OCI-LY7 (cell line): ENCODE data around the gene GAS6. TPM values are rescaled to one million over a fixed set of nuclear protein-coding genes. Genes with fewer than 3 reads are reported as not detected.

Experiments used
- BruUV-seq: library from RNA; stranded (reverse); fragments of 400-500 nt; replicated peaks from 2 replicates; lab custom pipeline; 2021; lab: Mats Ljungman, UMichigan
- CTCF ChIA-PET: fragments of 300-600 bp; sonication (Branson Sonifier 250); formaldehyde crosslinking; loops from one replicate; lab custom pipeline; 2022; ENCODE audit warnings: antibody characterized with exemption; ENCODE audit not compliant: unreplicated experiment; lab: Charles Lee
- POLR2A ChIA-PET: fragments of 300-600 bp; sonication (Branson Sonifier 250); formaldehyde crosslinking; loops from one replicate; lab custom pipeline; 2022; ENCODE audit warnings: antibody characterized with exemption; lab: Charles Lee
- DNase-seq: peaks from one replicate; pipeline ENCODE4 v3.0.0-alpha.2; 2015; ENCODE audit warnings: low spot score
- H2AFZ ChIP-seq: fragments of 200-600 bp; sonication (generic), shearing (Covaris generic); 2 replicates; pipeline ENCODE4 v1.6.1; 2014; ENCODE audit warnings: mild to moderate bottlenecking, antibody characterized with exemption, low read length, moderate library complexity
- H3K27ac ChIP-seq: fragments of 200-600 bp; sonication (generic); 2 replicates; pipeline ENCODE4 v1.5.1; 2014; ENCODE audit warnings: mixed run types, low read depth, mild to moderate bottlenecking, moderate library complexity, low read length, inconsistent platforms; ENCODE audit not compliant: poor library complexity, severe bottlenecking
- H3K36me3 ChIP-seq: fragments of 200-600 bp; sonication (generic); 2 replicates; pipeline ENCODE4 v1.6.1; 2014; ENCODE audit warnings: mild to moderate bottlenecking, antibody characterized with exemption, low read length, moderate library complexity, mixed read lengths; ENCODE audit not compliant: insufficient read depth
- H3K4me1 ChIP-seq: fragments of 200-600 bp; sonication (generic); 2 replicates; pipeline ENCODE4 v1.5.1; 2014; ENCODE audit warnings: mild to moderate bottlenecking, low read length; ENCODE audit not compliant: insufficient read depth, poor library complexity, severe bottlenecking
- H3K4me2 ChIP-seq: fragments of 200-600 bp; sonication (generic); 2 replicates; pipeline ENCODE4 v1.6.1; 2014; ENCODE audit warnings: mild to moderate bottlenecking, low read length
- H3K4me3 ChIP-seq: fragments of 200-600 bp; sonication (generic); 2 replicates; pipeline ENCODE4 v1.5.1; 2014; ENCODE audit warnings: mild to moderate bottlenecking, low read depth, low read length; ENCODE audit not compliant: poor library complexity, severe bottlenecking
- H3K79me2 ChIP-seq: fragments of 200-600 bp; sonication (generic); 2 replicates; pipeline ENCODE4 v1.6.1; 2016; ENCODE audit warnings: low read depth, mild to moderate bottlenecking, low read length, moderate library complexity, mixed read lengths; ENCODE audit not compliant: insufficient read depth
- H3K9me2 ChIP-seq: fragments of 200-600 bp; sonication (generic); 2 replicates; pipeline ENCODE4 v1.6.1; 2016; ENCODE audit warnings: mild to moderate bottlenecking, low read length, mixed read lengths; ENCODE audit not compliant: insufficient read depth
- H3K9me3 ChIP-seq: fragments of 200-600 bp; sonication (generic); 2 replicates; pipeline ENCODE4 v1.6.1; 2014; ENCODE audit warnings: mild to moderate bottlenecking, mixed run types, low read length, mixed read lengths
- H4K20me1 ChIP-seq: fragments of 200-600 bp; sonication (generic); 2 replicates; pipeline ENCODE4 v1.6.1; 2014; ENCODE audit warnings: mild to moderate bottlenecking, antibody characterized with exemption, low read length, moderate library complexity, mixed read lengths; ENCODE audit not compliant: insufficient read depth
- CTCF ChIP-seq: fragments of 200-600 bp; sonication (generic); conservative IDR thresholded peaks from 2 replicates; pipeline ENCODE4 v1.5.1; 2014; ENCODE audit warnings: mild to moderate bottlenecking, antibody characterized with exemption, low read length, moderate library complexity, mixed read lengths
- EZH2phosphoT487 ChIP-seq: fragments of 200-600 bp; sonication (generic); IDR thresholded peaks from 2 replicates; pipeline ENCODE4 v1.6.1; 2018; ENCODE audit warnings: low read depth, borderline replicate concordance, mild to moderate bottlenecking, mixed run types, antibody characterized with exemption, low read length, moderate library complexity, mixed read lengths
- intact Hi-C: fragments of 100-400 bp; cut with micrococcal nuclease; formaldehyde crosslinking; loops from one replicate; pipeline ENCODE4 v1.10.0; 2022; ENCODE audit not compliant: unreplicated experiment
- total RNA-seq, 2 experiments: library from RNA; depleted of rRNA in 1 of 2; stranded (reverse); fragments of >200 nt in 1 of 2; shearing (Covaris generic) in 1 of 2; gene quantifications; 2 replicates each; pipeline ENCODE4 v1.2.3, GENCODE V29; 2014 to 2022

The GAS6 gene
- total RNA-seq, 2 experiments from 2014 or later, result not detected

- ChIA-PET CTCF (no interaction called here), POLR2A (no interaction called here)
- H3K27ac ChIP-seq, result no peak overlapping the region
- no peak for DNase-seq
- no peak overlapping the region for H2AFZ ChIP-seq
- H3K4me1 ChIP-seq, result no peaks in the 10 kb centered on the region
- no peaks in the 10 kb centered on the region for H4K20me1 ChIP-seq
- no peak overlapping the region for H3K4me3 ChIP-seq
- H3K79me2 ChIP-seq, result no peaks in the 10 kb centered on the region
- H3K9me2 ChIP-seq, result no peaks in the 10 kb centered on the region
- intact Hi-C loops, result no loop called here
- BruUV-seq, result no TSS peak
- H3K4me2 ChIP-seq, result no peak overlapping the region
- TF ChIP-seq CTCF (no peak), EZH2phosphoT487 (no peak)
- H3K9me3 ChIP-seq, result no peaks in the 10 kb centered on the region
- H3K36me3 ChIP-seq, result no peaks in the 10 kb centered on the region
These were observed 27.1 kb upstream of the GAS6 start for GRCh38 chr13:113890774-113891480.

DNA sequence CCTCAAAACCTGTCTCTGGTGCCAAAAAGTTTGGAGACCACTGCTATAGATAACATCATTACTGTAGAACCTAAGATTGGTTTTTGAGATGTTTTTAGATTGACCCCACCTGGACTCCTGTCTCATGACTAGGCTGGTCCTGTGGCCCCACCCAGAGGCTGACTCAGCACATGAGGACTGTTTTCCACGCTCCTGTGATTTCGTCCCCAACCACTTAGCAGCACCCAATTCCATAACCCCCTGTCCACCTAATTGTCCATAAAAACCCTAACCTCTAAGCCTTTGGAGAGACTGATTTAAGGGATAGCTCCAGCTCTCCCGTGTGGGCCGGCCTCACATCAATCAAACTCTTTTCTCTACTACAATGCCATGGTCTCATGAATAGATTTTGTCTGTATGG is 25.6 kb upstream of the GAS6 start:
- CTCF ChIA-PET, result no interaction called here
- Histone ChIP-seq H3K9me2 (no peaks in the 10 kb centered on the region), H3K27ac (no peak overlapping the region), H3K79me2 (no peaks in the 10 kb centered on the region), H3K36me3 (no peaks in the 10 kb centered on the region), H2AFZ (no peak overlapping the region), H4K20me1 (no peaks in the 10 kb centered on the region), H3K9me3 (no peaks in the 10 kb centered on the region), H3K4me1 (no peaks in the 10 kb centered on the region), H3K4me2 (no peak overlapping the region), H3K4me3 (no peak overlapping the region)
- no peak for DNase-seq
- POLR2A ChIA-PET, result no interaction called here
- no TSS peak for BruUV-seq
- TF ChIP-seq CTCF (no peak), EZH2phosphoT487 (no peak)
- intact Hi-C loops, result no loop called here

GRCh38 chr13:113888701-113889330 is 24.9 kb upstream of the GAS6 start:
- no peaks in the 10 kb centered on the region for H3K9me2 ChIP-seq
- CTCF ChIA-PET, result no interaction called here
- POLR2A ChIA-PET, result no interaction called here
- DNase-seq, result no peak
- no peaks in the 10 kb centered on the region for H4K20me1 ChIP-seq
- no TSS peak for BruUV-seq
- no peaks in the 10 kb centered on the region for H3K9me3 ChIP-seq
- H3K4me3 ChIP-seq, result no peak overlapping the region
- H2AFZ ChIP-seq, result no peak overlapping the region
- TF ChIP-seq EZH2phosphoT487 (no peak), CTCF (no peak)
- no peaks in the 10 kb centered on the region for H3K36me3 ChIP-seq
- no peak overlapping the region for H3K27ac ChIP-seq
- no peaks in the 10 kb centered on the region for H3K79me2 ChIP-seq
- intact Hi-C loops, result no loop called here
- no peak overlapping the region for H3K4me2 ChIP-seq
- no peaks in the 10 kb centered on the region for H3K4me1 ChIP-seq
